Neural crest cell (in vitro differentiated cells): ENCODE data around the gene NDUFV2. TPM values are rescaled to one million over a fixed set of nuclear protein-coding genes. Genes with fewer than 3 reads are reported as not detected.

Source experiments
- DNase-seq: peaks from one replicate; pipeline ENCODE4 v3.0.0; 2021; ENCODE audit warnings: low read depth, mixed read lengths, low spot score
- H3K27ac Mint-ChIP-seq: one replicate; pipeline ENCODE4 v1.8.0; 2021; ENCODE audit warnings: mild to moderate bottlenecking, mixed read lengths; ENCODE audit not compliant: unreplicated experiment
- H3K27me3 Mint-ChIP-seq: 2 replicates; pipeline ENCODE4 v1.8.0; 2021; ENCODE audit warnings: low read depth, mild to moderate bottlenecking, mixed read lengths
- H3K36me3 Mint-ChIP-seq: 2 replicates; pipeline ENCODE4 v1.8.0; 2021; ENCODE audit warnings: low read depth, mild to moderate bottlenecking, mixed read lengths
- H3K4me1 Mint-ChIP-seq: 2 replicates; pipeline ENCODE4 v1.8.0; 2021; ENCODE audit warnings: mixed read lengths
- H3K4me3 Mint-ChIP-seq: one replicate; pipeline ENCODE4 v1.8.0; 2021; ENCODE audit warnings: mild to moderate bottlenecking, mixed read lengths
- H3K9me3 Mint-ChIP-seq: 2 replicates; pipeline ENCODE4 v1.8.0; 2021; ENCODE audit warnings: mixed read lengths
- total RNA-seq: library from RNA; stranded (reverse); gene quantifications from 2 replicates; pipeline ENCODE4 v1.2.1, GENCODE V29; 2021
- TF ChIP-seq, protein P1 (sequence below): fragments of 200-600 bp; sonication (generic); conservative IDR thresholded peaks from 2 replicates; pipeline ENCODE4 v1.5.0; 2021; ENCODE audit warnings: antibody characterized with exemption, mild to moderate bottlenecking

The NDUFV2 gene
- total RNA-seq, 1 donor from 2014 or later = 144 TPM

DNA sequence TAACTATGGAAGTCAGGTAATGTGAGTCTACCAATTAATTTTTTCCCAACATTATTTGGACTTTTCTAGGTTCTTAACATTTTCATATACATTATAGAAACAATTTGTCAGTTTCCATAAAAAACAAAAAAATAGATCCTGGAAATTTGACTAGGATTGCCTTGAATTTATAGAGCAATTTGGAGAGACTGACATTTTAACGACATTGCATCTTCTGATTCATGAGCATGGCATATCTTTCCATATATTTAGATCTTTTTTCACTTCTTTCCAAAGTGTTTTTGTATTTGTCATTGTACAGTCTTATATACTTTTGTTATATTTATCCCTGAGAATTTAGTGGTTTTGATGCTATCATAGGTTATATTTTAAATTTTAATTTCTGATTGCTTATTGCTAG lies 76.1 kb downstream of the NDUFV2 start:
- no peak for DNase-seq
- peaks cover 16% of the 10 kb centered on the region for H3K4me1 Mint-ChIP-seq
- TF ChIP-seq, protein P1, sequence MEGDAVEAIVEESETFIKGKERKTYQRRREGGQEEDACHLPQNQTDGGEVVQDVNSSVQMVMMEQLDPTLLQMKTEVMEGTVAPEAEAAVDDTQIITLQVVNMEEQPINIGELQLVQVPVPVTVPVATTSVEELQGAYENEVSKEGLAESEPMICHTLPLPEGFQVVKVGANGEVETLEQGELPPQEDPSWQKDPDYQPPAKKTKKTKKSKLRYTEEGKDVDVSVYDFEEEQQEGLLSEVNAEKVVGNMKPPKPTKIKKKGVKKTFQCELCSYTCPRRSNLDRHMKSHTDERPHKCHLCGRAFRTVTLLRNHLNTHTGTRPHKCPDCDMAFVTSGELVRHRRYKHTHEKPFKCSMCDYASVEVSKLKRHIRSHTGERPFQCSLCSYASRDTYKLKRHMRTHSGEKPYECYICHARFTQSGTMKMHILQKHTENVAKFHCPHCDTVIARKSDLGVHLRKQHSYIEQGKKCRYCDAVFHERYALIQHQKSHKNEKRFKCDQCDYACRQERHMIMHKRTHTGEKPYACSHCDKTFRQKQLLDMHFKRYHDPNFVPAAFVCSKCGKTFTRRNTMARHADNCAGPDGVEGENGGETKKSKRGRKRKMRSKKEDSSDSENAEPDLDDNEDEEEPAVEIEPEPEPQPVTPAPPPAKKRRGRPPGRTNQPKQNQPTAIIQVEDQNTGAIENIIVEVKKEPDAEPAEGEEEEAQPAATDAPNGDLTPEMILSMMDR = no peak
- no peaks in the 10 kb centered on the region for H3K27me3 Mint-ChIP-seq
- H3K9me3 Mint-ChIP-seq = no peaks in the 10 kb centered on the region
- peaks cover 7% of the 10 kb centered on the region for H3K36me3 Mint-ChIP-seq
- no peak overlapping the region for H3K4me3 Mint-ChIP-seq
- no peak overlapping the region for H3K27ac Mint-ChIP-seq

- no peak for DNase-seq
- Mint-ChIP-seq H3K9me3 (no peaks in the 10 kb centered on the region), H3K4me1 (peaks cover 7% of the 10 kb centered on the region), H3K27ac (no peak overlapping the region), H3K36me3 (peaks cover 7% of the 10 kb centered on the region), H3K4me3 (no peak overlapping the region), H3K27me3 (no peaks in the 10 kb centered on the region)
- TF ChIP-seq, protein P1 = no peak
These were observed 78.8 kb downstream of the NDUFV2 start for GRCh38 chr18:9181275-9181674.

DNA sequence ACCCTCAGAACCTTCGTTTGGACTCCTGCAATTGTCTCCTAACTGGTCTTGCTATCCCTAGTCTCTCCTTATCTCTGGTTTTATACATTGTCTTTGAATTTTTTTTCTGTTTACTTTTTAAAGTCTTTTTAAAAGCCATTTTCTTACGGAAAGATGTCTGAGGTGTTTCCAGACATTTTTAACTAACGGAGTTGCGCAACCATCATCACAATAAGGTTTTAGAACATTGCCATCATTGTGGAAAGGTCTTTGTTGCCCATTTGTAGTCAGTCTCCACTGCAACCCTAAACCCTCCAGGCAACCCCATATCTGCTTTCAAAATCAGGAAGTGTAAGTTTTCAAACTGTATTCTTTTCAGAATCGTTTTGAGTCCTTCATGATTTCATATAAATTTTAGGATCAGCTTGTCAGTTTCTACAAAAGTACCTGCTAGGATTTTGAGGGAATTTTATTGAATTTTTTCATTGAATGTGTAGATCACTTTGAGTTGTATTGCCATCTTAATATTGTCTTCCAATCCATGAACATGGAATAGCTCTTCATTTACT lies 80.4 kb downstream of the NDUFV2 start:
- peaks cover 7% of the 10 kb centered on the region for H3K4me1 Mint-ChIP-seq
- peaks cover 9% of the 10 kb centered on the region for H3K36me3 Mint-ChIP-seq
- TF ChIP-seq, protein P1 = no peak
- H3K27ac Mint-ChIP-seq = no peak overlapping the region
- DNase-seq = no peak
- H3K9me3 Mint-ChIP-seq = no peaks in the 10 kb centered on the region
- no peaks in the 10 kb centered on the region for H3K27me3 Mint-ChIP-seq
- H3K4me3 Mint-ChIP-seq = no peak overlapping the region

Other genes starting within 250 kb of the NDUFV2 start
- 30.2 and 30.9 TPM in 2 replicates for gene ANKRD12, start 34.1 kb downstream of the NDUFV2 start, total RNA-seq
- gene TWSG1, start 232.1 kb downstream of the NDUFV2 start, total RNA-seq = 48.2 and 50.4 TPM in 2 replicates